Activated gamma-delta T cell (primary cell): ENCODE measurements around the gene PRKN.
"Not testable (repeated sequence)": the region's sequence is repeated elsewhere in the genome, so short reads cannot be mapped to it uniquely, and the experiment has no call there.

Experiments used
- DNase-seq: peaks from one replicate; lab custom pipeline; 2025; lab: John Stamatoyannopoulos, UW

The PRKN gene

GRCh38 chr6:162710936-162711335 is 16.6 kb downstream of the PRKN start:
- no peak for DNase-seq

GRCh38 chr6:162710419-162710818 is 17.1 kb downstream of the PRKN start:
- no peak for DNase-seq

- no peak for DNase-seq
Measured at GRCh38 chr6:162709431-162709830, 18.1 kb downstream of the PRKN start.

- DNase-seq, result no peak
Measured at GRCh38 chr6:162708971-162709370, 18.6 kb downstream of the PRKN start.

- no peak for DNase-seq
Measured at GRCh38 chr6:162706232-162706631, 21.3 kb downstream of the PRKN start.

GRCh38 chr6:162705736-162706135 is 21.8 kb downstream of the PRKN start:
- DNase-seq, result no peak

GRCh38 chr6:162704001-162704400 is 23.6 kb downstream of the PRKN start:
- DNase-seq, result no peak

GRCh38 chr6:162702446-162702845 is 25.1 kb downstream of the PRKN start:
- no peak for DNase-seq

- DNase-seq, result no peak
Measured at GRCh38 chr6:162701551-162701950, 26.0 kb downstream of the PRKN start.

- DNase-seq, result no peak
Measured at GRCh38 chr6:162700966-162701365, 26.6 kb downstream of the PRKN start.

- no peak for DNase-seq
Measured at GRCh38 chr6:162699961-162700360, 27.6 kb downstream of the PRKN start.

GRCh38 chr6:162698440-162698839 is 29.1 kb downstream of the PRKN start:
- no peak for DNase-seq

- no peak for DNase-seq
Measured at GRCh38 chr6:162697872-162698403, 29.6 kb downstream of the PRKN start.

GRCh38 chr6:162690158-162690557 is 37.4 kb downstream of the PRKN start:
- no peak for DNase-seq

- no peak for DNase-seq
Measured at GRCh38 chr6:162688751-162689345, 38.7 kb downstream of the PRKN start.

- DNase-seq, result no peak
Measured at GRCh38 chr6:162685586-162685985, 42.0 kb downstream of the PRKN start.

GRCh38 chr6:162684961-162685360 is 42.6 kb downstream of the PRKN start:
- DNase-seq, result no peak

- no peak for DNase-seq
Measured at GRCh38 chr6:162684052-162684451, 43.5 kb downstream of the PRKN start.

- DNase-seq, result no peak
Measured at GRCh38 chr6:162683135-162683534, 44.4 kb downstream of the PRKN start.

- no peak for DNase-seq
Measured at GRCh38 chr6:162681447-162681846, 46.1 kb downstream of the PRKN start.

- DNase-seq, result no peak
Measured at GRCh38 chr6:162680871-162681270, 46.7 kb downstream of the PRKN start.

GRCh38 chr6:162680367-162680766 is 47.2 kb downstream of the PRKN start:
- DNase-seq, result no peak

GRCh38 chr6:162679681-162680080 is 47.9 kb downstream of the PRKN start:
- DNase-seq, result no peak

- DNase-seq, result not testable (repeated sequence)
Measured at GRCh38 chr6:162678896-162679295, 48.7 kb downstream of the PRKN start.
